HG02678 (cell line): Measurements from ENCODE around the gene PRKCA.

ENCODE experiments used
- ATAC-seq: cut with Tn5 transposase; IDR thresholded peaks from one replicate; pipeline ENCODE4 v1.9.1; 2021; ENCODE audit warnings: mild to moderate bottlenecking, moderate library complexity; ENCODE audit not compliant: unreplicated experiment

The PRKCA gene

DNA sequence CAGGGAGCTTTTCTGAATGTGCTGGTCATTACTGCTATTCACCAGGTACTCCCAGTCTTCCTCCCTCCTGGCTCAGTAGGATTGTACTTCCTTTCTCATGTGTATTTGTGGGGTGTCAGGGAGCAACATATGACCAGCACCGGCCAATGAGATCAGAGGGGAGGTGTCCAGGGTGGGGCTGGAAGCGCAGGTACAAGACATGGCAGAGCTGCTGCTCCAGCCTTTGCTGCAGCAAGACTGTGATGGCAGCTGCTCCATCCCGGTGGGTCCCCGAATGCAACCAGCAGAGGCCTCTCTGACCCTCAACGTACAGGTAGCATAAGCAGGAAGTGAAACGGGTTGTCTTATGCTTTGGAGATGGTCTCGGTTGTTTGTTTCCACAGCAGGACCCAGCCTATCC is 478.7 kb downstream of the PRKCA start:
- no peak for ATAC-seq

DNA sequence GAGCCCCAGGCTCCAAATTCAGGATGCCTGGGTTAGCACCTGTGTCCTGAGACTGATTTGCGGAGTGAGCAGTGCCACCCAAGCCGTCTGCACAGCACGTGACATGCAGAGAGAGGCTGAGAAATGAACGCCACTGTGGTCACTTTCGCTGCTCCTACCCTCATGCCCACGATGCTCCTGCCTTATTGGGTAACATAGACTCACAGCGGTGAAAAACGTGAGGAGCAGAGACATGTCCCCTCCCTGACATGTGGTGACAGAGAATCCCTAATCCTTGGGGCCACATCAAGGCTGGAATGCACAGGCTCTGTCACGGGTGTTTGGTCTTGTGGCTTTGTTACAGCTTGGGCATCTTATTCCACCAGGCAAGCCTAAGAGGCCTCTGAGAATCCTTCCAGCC is 480.4 kb downstream of the PRKCA start:
- ATAC-seq, result no peak

DNA sequence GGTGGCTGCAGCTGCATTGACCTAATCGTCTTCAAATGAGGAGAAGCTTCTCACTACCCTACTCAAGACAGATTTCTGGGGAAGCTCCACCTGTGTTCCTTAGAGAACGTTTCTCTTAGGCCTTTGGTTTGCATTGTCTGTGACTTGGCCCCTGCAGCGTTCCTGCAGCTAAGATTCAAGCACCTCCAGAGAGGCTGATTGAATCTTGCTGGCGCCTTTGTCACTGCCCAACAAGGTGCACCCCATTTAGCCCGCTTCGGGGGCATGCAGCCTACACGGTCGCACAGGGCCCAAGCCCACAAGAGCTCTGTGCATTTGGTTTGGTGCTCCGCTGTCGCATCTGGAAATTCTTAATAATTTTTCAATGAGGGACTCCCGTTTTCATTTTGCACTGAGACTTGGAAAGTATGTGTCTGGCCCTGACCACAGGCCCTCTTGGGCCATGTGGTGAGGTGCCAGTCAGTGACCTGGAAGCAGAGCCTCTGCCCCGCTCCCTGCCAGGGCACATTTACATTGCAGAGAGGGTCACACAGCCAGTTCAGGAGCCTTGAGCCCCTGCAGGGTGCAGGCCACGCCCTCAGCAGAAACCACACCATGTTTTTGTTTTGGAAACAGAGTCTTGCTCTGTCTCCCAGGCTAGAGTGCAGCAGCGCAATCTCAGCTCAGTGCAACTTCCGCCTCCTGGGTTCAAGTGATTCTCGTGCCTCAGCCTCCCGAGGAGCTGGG is 481.4 kb downstream of the PRKCA start:
- no peak for ATAC-seq

DNA sequence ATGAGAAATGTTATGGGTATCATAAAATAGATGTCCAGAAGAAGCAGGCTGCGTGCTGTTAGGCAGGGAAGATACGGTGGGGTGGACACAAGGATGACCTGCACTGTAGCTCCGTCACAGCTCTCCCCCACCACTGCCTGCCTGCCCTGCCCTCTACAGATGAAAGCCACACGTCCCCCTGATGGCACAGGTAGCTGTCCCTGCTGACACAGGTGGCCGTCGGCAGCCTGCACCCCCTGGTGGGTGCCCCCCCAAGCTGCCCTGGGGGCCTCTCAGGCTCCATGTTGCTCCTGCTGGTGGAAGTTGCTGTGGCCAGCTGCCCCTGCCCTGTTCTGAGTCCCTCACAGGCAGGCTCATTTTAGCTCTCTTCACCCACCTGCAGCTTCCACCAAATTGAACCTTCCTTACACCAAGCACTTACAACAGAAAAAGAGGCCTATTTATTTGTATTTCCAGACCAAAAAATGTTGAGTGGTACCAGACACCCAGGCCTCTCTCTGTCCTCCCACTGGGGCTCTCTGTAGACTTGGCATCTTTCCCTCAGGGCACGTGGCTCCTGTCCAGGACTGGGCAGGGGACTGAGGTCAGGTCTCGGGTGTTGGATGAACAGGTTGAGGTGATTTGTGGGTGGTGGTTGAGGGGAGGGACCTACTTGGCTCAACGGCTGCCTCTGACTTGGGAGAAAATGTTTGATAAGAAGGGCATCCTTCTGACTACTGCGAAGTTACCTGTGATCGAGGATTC is 482.4 kb downstream of the PRKCA start:
- ATAC-seq, result no peak

DNA sequence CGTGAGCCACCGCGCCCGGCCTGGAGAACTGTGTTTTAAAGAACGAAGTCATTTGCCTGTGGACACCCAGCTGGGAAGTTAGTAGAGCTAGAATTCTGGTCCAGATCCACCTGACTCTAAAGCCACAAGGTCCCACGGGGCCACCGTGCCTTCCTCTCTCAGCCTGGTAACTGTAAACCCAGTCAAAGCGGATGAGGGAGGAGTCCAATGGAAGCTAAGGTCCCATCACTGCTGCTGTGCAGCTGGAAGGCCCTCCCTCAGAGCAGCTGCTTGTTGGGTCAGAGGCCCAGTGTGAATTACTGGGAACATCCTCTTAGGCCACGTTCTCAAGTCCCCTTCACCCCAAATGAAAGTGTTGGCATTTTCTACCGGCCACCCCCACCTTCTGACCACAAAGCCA is 483.7 kb downstream of the PRKCA start:
- no peak for ATAC-seq

DNA sequence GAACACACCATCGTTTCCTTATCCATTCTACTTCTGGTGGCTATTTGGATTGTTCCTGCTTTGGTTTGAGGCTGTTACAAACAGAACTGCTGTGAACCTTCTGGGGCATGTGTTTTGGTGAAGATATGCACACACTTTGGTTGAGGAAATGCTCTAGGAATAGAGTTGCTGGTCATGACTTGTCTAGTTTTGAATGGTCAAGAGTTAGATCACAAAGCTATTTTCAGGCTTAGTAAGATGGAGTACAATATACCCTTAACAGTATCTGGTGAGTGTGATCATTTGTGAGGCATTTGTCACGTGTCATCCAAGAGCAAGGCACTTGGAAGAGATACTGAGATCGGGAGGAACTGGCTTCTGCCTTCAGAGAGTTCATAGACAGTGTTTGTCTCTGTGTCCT is 485.5 kb downstream of the PRKCA start:
- ATAC-seq, result no peak

DNA sequence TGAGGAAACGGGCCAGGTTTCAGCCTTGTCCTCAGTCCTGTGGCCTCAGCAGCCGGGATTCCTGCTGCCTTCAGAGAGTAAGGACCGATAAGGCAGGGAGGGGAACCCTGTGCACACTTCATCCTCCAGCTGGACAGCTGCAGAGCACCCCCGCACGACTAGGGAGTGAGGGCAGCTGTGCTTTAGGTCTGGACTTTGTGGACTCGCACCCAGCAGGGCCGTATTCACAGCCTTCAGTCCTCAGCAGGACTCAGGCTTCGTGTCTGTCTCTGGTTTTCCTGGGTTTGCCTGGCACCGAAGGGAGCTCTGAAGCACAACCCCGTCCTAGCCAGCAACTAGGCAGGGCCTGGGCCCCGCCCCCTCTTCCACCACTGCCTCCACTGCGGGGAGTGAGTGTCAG is 486.7 kb downstream of the PRKCA start:
- ATAC-seq, result no peak

DNA sequence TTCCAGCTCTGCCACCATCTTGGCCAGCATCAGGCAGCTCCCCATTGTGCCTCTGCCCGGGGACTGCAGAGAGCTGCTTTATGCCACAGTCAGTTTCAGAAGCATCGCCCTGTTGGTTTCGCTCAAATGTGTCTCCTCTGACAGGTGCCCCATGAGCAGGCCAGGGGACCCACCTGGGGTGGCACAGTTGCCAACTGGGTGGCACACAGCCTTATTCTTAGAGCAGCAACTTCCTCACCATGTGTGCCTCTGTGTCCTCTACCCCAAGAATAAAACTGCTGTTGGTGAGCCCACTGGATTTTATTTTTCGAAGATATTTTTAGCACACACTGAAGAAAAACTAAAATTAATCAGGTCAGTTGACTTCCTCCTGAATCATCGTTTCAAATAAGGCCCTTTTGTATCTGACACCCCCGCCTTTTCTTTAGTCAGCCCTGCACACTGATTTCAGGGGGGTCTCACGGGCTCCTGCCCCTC is 487.6 kb downstream of the PRKCA start:
- no peak for ATAC-seq

DNA sequence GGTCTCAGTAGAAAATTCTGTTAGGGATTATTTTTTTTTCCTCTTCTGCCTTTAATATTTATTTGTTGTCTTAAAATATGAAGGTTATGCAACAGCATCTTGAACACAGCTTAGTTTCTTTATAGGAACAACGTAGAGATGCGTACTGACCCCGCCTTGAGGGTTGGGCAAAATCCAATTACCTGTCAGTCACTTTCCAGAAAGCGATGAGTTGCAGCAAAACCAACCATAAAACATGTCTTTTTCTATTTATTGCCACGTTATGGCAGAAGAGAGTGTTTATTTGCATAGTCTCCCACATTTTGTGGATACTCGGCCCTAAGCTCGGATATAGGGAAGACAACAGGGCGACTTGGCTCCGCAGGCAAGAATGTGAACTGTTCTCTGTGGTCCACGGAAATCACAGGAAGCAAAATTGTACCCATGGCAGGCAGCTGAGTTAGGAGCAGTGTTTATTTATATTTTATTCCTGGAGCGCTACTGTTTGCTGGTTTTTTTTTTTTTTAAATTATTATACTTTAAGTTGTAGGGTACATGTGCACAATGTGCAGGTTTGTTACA is 488.2 kb downstream of the PRKCA start:
- no peak for ATAC-seq

DNA sequence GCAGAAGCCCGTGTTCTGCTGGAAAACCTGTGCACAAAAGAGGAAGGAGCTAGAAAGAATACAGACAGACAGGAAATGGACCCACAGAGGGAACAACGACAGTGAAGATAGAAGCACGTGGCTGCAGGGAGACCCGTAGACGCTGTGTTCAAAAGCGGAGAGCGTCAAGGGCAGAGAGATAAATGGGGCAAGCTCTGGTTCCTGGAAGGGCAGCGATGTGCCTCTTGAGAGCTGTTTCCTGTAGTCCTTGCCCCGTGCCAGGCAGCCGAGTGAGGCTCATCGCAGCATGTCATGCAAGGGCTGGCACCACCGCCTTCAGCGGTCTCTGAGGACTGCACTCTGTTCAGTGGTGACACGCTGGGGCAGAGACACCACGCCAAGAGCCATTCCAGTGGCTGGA is 488.9 kb downstream of the PRKCA start:
- no peak for ATAC-seq

DNA sequence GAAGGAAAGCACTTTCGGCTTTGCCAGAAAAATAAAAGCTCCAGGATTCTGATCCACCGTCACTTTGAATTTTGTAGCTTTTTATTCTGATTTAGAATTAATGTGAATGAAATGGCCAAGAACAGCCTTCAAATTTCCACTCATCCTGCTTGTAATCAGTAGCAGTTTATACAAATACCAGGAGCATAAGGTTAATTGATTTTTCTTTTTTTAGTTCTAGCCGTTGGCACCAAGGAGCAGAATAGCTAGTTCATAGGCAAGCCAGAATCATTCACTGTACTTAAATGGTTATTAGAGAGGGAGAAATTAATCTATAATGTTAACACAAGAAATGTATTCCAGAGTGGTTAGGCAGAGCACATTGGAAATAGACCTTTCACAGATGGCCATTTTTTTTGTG is 491.4 kb downstream of the PRKCA start:
- no peak for ATAC-seq

DNA sequence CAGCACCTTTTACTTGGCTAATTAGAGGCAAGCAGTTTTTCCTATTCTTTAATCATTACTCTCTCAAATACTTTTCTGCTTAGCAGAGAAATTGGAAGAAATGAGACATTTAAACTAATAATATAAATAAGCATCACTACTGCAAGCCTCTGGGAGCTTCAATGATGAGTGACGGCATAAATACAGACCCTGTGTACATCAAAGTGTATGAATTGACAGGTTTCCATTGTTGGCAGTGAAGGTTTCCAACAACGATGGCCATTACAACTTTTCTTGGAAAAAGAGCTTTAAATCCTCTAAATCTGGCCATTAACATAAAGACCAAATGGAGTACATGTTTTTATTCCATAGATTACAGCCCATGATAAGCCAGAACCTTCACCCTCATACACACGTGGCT is 493.1 kb downstream of the PRKCA start:
- no peak for ATAC-seq

DNA sequence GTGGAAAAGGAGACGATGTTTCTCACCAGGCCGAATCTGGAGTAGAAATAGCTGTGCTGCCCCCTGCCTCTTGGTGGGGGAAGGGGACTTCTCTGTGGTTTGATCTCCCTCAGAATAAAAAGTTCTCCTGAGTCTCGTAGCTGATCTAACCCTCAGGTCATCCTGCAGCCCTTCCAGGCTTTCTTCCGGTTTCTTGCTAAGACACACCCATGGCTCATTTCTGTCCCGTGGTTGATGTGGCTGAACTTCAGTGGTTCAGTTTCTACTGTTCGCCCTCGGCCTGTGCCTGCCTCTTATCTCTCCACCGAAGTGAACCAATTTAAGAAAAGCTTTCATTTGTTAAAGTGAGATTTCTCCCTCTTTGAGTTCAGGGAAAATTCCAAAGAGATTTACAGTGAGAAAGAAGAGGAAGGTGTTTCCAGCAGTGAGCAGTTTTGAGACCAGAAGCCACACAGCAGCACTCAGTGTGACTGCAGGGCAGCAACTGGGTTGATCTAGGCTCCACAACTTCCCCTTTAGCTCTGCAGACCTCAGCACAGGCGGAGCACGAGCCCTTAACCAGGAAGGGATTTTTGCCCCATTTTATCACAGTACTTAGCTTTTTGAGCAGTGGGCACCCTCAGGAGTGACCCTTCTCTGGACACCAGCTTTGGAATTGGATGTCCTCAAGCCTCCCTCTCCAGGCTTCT is 497.6 kb downstream of the PRKCA start:
- no peak for ATAC-seq

DNA sequence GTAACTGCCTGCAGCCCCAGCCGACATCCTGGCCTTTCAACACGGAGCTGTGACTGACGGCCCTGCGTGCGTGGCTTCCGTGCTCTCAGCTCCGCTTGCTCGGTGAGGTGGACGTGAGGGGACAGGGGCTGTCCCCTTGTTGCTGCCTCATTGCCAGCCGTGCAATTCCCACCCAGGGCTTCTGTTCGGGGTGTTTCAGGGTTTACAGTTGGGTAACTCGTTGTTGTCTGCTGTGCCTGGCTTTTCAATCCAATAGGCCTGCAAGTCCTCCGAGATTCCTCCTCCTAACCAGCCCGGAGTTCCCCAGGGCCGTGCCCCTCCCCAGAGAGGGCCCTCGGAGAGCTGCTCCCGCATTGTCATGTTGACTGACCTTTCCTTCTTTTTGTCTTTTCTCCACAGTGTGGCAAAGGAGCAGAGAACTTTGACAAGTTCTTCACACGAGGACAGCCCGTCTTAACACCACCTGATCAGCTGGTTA is 501.1 kb downstream of the PRKCA start:
- ATAC-seq, result no peak

DNA sequence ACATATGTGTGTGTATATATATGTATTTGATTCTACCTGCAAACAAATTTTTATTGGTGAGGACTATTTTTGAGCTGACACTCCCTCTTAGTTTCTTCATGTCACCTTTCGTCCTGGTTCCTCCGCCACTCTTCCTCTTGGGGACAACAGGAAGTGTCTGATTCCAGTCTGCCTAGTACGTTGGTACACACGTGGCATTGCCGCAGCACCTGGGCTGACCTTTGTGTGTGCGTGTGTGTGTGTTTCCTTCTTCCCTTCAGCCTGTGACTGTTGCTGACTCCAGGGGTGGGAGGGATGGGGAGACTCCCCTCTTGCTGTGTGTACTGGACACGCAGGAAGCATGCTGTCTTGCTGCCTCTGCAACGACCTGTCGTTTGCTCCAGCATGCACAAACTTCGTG is 503.2 kb downstream of the PRKCA start:
- no peak for ATAC-seq

DNA sequence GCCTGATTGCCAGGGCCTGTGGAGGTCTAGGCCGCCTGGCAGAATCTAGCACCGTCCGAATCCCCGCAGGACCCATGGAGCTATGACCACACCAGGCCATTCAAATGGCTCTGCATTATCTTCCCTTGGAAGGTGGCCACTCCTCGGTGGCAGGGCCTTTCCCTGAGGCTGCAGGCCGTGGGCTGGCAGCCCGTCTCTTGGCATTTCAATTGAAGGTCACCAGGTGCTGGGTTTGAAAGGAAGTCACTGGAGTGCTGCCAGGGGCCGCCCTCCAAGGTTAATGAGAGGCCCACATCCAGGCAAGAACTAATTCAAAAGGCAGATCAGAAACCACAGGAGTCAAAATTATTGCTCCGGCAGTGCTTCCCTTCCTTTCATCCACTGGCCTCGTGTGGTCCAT is 504.8 kb downstream of the PRKCA start:
- ATAC-seq, result no peak

DNA sequence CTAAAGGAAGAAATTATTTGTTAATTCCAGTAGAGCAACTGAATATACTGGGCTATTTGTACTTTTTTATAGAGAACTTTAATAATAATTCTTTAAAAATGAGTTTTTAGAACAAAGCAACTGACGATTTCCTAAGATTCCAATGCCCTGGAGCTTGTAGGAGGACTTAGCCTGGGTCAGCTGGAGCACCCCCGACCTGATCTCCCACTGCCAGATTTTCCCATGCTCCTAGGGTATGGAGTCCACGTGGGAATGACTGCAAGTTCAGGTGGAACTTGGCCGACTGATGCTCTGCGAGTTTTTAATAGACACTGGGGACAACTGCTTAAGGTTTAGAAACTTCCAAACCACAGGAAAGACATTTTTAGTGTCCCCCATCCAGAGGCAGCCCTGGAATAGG is 507.0 kb downstream of the PRKCA start:
- no peak for ATAC-seq

DNA sequence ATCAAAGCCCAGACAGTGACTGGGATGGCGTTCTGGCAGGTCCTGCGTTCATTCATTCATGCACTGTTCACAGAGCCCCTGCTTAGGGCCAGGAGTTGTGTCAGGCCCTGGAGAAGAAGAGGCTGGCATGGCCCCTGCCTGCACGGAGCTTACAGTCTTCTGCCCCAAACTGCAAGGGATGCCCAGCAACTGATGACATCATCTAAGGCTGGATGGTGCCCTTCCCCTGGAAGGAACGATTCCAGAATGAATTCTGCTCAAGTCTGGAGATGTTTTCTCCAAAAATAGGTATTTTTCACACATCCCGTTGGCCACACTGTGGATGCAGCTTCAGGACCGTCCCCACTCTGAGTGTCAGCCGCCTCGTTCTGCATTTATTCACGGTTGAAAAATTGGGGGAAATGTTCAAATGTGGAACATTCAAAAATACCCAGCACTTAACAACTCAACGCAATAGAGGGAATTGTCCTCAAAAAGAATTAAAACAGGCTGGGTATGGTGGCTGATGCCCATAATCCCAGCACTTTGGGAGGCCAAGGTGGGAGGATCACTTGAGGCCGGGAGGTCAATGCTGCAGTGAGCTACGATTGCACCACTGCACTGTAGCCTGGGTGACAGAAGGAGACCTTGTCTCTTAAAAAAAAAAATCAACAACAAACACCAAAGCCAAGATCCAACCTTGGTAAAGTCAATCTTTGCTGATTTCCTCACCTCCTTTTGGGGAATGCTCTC is 508.7 kb downstream of the PRKCA start:
- ATAC-seq, result no peak

DNA sequence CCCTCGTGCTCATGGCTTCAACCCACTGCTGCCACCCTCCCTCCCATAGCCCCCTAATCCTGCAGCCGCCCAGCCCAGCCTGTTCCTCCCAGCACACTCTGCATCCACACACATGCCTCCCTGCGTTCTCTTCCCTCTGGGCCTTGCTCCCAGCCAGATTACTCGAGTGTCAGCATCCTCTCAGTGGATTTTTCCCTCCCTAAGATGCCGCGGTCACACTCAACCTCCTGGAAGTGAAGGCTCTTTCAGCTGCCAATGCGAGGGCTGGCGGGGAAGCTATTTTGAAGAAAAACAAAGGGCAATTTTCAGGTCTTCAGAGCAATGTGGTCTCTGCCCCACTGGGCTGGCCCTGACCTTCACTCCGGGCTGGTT is 509.3 kb downstream of the PRKCA start:
- no peak for ATAC-seq

DNA sequence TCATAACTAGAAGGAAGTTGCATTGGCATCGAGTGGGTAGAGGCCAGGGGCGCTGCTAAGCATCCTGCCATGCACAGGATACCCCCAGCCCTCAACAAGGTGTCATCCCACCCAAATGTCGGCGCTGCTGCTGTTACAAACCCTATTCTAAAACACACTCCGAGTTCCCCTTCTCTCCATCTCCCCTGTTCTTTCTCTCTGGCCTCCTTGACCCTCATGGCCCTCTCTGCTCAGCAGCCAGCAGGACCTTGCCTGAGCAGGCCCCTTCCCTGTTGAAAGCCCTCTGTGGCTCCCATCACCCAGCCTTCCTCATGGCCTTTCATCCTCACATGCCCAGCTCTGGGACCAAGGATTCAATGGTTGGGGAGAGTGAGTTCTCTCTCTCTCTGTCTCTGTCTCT is 510.2 kb downstream of the PRKCA start:
- ATAC-seq, result no peak

DNA sequence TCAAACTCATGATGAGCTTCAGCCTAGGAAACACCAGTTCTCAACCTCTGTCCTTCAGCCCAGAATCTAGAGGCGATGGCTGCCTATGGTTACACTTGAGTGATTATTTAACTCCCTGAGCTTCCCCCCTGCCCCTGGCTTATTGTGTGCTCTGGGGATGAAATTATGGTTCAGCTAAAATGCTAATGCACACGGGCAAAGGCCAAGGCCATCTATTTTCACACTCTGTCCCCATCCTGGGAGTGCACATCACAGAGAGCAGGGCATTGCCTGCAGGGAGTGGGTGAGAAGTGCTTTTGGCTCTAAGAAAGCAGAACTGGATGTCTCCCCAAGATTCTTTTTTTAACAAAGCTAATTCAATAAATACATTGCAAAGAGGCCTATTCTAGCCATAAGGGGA is 510.9 kb downstream of the PRKCA start:
- no peak for ATAC-seq
